ENCODE measurements around the gene GAB3.
"Not testable (repeated sequence)": the region's sequence is repeated elsewhere in the genome, so short reads cannot be mapped to it uniquely, and the experiment has no call there.

GAB3 gene

GRCh38 chrX:154724993-154725756 lies 25.7 kb downstream of the GAB3 start:
- DNase-seq (ENCODE audit: low read depth in 1 of 2, low spot score in 1 of 2), result no peak

- no peak for DNase-seq (ENCODE audit: low read depth in 1 of 2, low spot score in 1 of 2)
Measured at GRCh38 chrX:154721155-154721554, 29.7 kb downstream of the GAB3 start.

GRCh38 chrX:154720067-154720466 lies 30.8 kb downstream of the GAB3 start:
- no peak for DNase-seq (ENCODE audit: low read depth in 1 of 2, low spot score in 1 of 2)

- DNase-seq (ENCODE audit: low read depth in 1 of 2, low spot score in 1 of 2), result peak in 1 of 2 donors; percentile 17
Measured at GRCh38 chrX:154719132-154719675, 31.7 kb downstream of the GAB3 start.

- no peak for DNase-seq (ENCODE audit: low read depth in 1 of 2, low spot score in 1 of 2)
Measured at GRCh38 chrX:154718616-154719015, 32.3 kb downstream of the GAB3 start.

GRCh38 chrX:154717824-154718223 lies 33.1 kb downstream of the GAB3 start:
- no peak for DNase-seq (ENCODE audit: low read depth in 1 of 2, low spot score in 1 of 2)

GRCh38 chrX:154715825-154716224 lies 35.1 kb downstream of the GAB3 start:
- DNase-seq (ENCODE audit: low read depth in 1 of 2, low spot score in 1 of 2), result no peak

GRCh38 chrX:154714925-154715324 lies 36.0 kb downstream of the GAB3 start:
- DNase-seq (ENCODE audit: low read depth in 1 of 2, low spot score in 1 of 2), result peak in 1 of 2 donors; percentile 23

GRCh38 chrX:154712781-154713740 lies 37.8 kb downstream of the GAB3 start:
- no peak for DNase-seq (ENCODE audit: low read depth in 1 of 2, low spot score in 1 of 2)

- DNase-seq (ENCODE audit: low read depth in 1 of 2, low spot score in 1 of 2), result no peak
Measured at GRCh38 chrX:154711264-154711663, 39.6 kb downstream of the GAB3 start.

- DNase-seq (ENCODE audit: low read depth in 1 of 2, low spot score in 1 of 2), result no peak
Measured at GRCh38 chrX:154710309-154710708, 40.6 kb downstream of the GAB3 start.

- no peak for DNase-seq (ENCODE audit: low read depth in 1 of 2, low spot score in 1 of 2)
Measured at GRCh38 chrX:154698630-154699248, 52.1 kb downstream of the GAB3 start.

- no peak for DNase-seq (ENCODE audit: low read depth in 1 of 2, low spot score in 1 of 2)
Measured at GRCh38 chrX:154696676-154697045, 54.2 kb downstream of the GAB3 start.

- DNase-seq (ENCODE audit: low read depth in 1 of 2, low spot score in 1 of 2), result no peak
Measured at GRCh38 chrX:154695911-154696675, 54.8 kb downstream of the GAB3 start.

GRCh38 chrX:154693394-154693793 lies 57.5 kb downstream of the GAB3 start:
- DNase-seq (ENCODE audit: low read depth in 1 of 2, low spot score in 1 of 2), result no peak

GRCh38 chrX:154690438-154690837 lies 60.4 kb downstream of the GAB3 start:
- DNase-seq (ENCODE audit: low read depth in 1 of 2, low spot score in 1 of 2), result not testable (repeated sequence)

GRCh38 chrX:154672084-154672483 lies 78.8 kb downstream of the GAB3 start:
- DNase-seq (ENCODE audit: low read depth in 1 of 2, low spot score in 1 of 2), result not testable (repeated sequence)

- not testable (repeated sequence) for DNase-seq (ENCODE audit: low read depth in 1 of 2, low spot score in 1 of 2)
Measured at GRCh38 chrX:154670848-154671247, 80.0 kb downstream of the GAB3 start.

- DNase-seq (ENCODE audit: low read depth in 1 of 2, low spot score in 1 of 2), result no peak
Measured at GRCh38 chrX:154661899-154662298, 89.0 kb downstream of the GAB3 start.

GRCh38 chrX:154661170-154661569 lies 89.7 kb downstream of the GAB3 start:
- DNase-seq (ENCODE audit: low read depth in 1 of 2, low spot score in 1 of 2), result no peak

GRCh38 chrX:154660541-154660940 lies 90.3 kb downstream of the GAB3 start:
- no peak for DNase-seq (ENCODE audit: low read depth in 1 of 2, low spot score in 1 of 2)

Data from activated T-helper 1 cell treated with anti-CD3 and anti-CD28 coated beads, Interleukin-2, amount 50 U/mL, for 16 hours (primary cell).